ENCODE data around the gene CSNK1G1. TPM values are rescaled to one million over a fixed set of nuclear protein-coding genes. Genes with fewer than 3 reads are reported as not detected.
"Not testable (repeated sequence)": the region's sequence is repeated elsewhere in the genome, so short reads cannot be mapped to it uniquely, and the experiment has no call there.

CSNK1G1 gene
- total RNA-seq, 1 experiment from 2014 or later: 15.7 TPM

DNA sequence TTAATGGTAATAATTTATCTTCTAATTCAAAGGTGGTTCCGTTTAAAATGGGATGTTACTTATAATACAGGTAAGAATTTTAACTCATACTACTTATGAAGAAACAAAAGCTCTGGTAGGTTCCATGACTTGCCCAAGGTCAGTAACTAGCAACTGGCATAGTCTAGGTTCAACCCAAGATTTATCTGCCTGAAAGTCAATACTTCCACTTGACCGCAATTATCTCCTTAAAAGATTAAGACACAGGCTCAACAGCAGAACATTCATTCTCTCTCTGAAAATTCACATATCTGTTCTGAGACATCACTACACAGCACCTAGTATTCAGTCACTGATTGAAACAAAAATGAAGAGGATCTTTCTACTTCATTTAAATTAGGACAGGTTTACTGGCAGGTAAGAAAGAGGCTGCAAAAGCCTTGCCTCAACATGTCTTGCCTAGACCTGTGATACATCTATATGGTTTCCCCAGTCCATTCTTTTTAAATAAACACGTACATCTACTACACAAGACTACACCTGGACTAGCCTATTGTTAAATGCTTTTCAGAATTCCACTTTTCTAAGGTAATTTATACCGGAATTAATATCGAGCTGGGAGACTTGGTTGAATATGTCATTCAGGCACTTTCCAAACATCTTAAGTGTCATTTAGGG, 1.2 kb downstream of the CSNK1G1 start:
- in situ Hi-C loops (cut with HindIII; ENCODE audit: low sequenced_read_pairs): loop anchor here (5.0 kb wide), 1 partner anchor 173 kb away; no protein-coding TSS in a partner anchor
- no peak for DNase-seq (ENCODE audit: low spot score)

DNA sequence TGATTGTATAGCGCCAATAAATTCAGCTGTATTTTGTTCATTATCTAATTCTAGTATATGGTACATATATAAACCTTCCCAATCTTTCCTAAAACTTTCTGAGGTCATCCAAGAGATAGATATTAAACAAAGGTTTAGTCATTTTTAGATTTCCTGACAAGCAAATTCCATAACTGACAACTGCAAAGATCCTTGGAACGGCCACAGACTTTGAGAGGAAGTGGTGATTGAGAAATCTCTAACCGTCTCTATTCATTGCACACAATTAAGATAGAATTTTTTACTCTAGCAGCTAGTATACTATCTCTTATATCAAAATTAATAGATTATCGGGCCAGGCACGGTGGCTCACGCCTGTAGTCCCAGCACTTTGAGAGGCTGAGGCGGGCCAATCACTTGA, 4.7 kb downstream of the CSNK1G1 start:
- no peak for DNase-seq (ENCODE audit: low spot score)
- in situ Hi-C loops (cut with HindIII; ENCODE audit: low sequenced_read_pairs): loop anchor here (5.0 kb wide), 1 partner anchor 169 kb away; no protein-coding TSS in a partner anchor

- no peak for DNase-seq (ENCODE audit: low spot score)
- in situ Hi-C loops (cut with HindIII; ENCODE audit: low sequenced_read_pairs): no loop called here
Observed at GRCh38 chr15:64349375-64349774, 6.6 kb downstream of the CSNK1G1 start.

DNA sequence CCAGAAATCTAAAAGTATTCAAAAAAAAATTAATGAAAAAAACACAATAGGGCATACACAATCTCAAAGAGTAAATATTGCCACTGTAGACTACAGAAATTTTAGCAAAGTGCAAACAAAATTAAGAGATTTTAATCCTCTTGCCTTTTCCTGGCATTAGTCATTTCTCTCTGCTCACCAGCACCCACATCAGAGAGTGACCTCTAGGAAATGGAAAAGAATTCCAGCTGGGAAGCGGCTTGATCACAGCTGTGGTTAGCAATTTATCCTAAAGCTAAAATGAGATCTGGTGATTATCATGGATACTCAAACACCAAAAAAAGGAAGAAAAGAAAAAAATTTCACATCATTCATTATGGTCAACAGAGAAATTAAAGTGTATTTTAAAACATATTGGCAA, 7.5 kb downstream of the CSNK1G1 start:
- DNase-seq (ENCODE audit: low spot score): no peak
- in situ Hi-C loops (cut with HindIII; ENCODE audit: low sequenced_read_pairs): no loop called here

DNA sequence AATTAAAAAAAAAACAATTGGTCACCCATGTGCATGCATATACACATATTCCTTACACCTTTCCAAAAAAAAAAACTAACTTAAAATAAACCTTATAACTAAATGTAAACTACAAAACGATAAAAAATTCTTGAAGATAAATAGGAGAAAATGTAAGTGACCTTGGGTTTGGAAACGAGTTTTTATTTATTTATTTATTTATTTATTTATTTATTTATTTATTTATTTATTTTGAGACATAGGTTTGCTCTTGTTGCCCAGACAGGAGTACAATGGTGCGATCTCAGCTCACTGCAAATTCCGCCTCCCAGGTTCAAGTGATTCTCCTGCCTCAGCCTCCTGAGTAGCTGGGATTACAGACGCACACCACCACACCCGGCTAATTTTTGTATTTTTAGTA, 9.7 kb downstream of the CSNK1G1 start:
- DNase-seq (ENCODE audit: low spot score); in situ Hi-C loops (cut with HindIII; ENCODE audit: low sequenced_read_pairs): not testable (repeated sequence)

DNA sequence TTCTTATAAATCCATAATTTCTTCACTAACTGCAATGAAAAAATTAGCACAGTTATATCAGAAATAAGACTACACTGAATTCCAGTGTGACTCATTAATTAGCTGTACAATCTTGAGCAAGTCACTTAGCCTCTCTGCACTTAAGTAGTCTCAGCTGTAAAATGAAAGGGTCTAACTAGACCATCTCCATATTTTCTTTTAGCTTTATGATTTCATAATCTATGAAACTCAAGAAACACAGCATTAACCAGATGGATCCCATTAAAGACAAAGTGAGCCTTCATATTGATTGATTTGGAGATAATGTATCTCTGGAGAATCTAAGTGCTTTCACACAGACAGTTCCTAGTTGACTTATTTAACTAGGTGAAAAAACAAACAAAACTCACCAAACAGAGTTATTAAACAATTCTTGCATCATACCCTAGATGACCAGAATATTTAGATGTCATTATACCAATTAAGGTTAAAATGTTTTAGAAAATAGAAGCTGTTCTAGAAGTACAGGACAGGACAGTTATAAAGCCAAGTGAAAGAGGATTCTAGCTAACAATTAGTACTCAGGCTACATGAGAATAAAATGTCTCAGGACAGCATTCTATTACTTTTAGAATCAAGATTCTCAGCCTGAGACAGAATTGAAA, 11.2 kb downstream of the CSNK1G1 start:
- in situ Hi-C loops (cut with HindIII; ENCODE audit: low sequenced_read_pairs): no loop called here

DNA sequence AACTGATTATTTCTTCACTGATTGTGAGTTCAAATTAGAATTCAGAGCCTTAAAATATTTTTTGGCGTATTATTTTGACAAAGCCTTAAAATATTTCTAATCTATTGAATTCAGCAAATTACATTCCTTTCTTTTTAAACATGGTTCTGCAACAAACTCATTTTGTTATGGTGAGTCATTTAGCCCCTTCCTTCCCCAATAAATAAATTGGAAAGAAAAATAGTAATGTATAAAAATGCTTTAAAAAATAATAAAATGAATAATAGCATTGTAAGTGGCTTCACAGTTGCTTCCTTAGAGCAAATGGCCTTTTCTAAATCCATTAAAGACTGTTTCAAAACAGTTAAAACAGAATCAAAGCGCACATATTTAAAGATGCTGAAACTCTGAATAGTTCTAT, 12.1 kb downstream of the CSNK1G1 start:
- no peak for DNase-seq (ENCODE audit: low spot score)
- in situ Hi-C loops (cut with HindIII; ENCODE audit: low sequenced_read_pairs): no loop called here

More for the DNA sequence above, 11.2 kb downstream of the CSNK1G1 start:
- no peak for DNase-seq (ENCODE audit: low spot score)

GRCh38 chr15:64343222-64343621, 12.8 kb downstream of the CSNK1G1 start:
- DNase-seq (ENCODE audit: low spot score): no peak
- in situ Hi-C loops (cut with HindIII; ENCODE audit: low sequenced_read_pairs): no loop called here

DNA sequence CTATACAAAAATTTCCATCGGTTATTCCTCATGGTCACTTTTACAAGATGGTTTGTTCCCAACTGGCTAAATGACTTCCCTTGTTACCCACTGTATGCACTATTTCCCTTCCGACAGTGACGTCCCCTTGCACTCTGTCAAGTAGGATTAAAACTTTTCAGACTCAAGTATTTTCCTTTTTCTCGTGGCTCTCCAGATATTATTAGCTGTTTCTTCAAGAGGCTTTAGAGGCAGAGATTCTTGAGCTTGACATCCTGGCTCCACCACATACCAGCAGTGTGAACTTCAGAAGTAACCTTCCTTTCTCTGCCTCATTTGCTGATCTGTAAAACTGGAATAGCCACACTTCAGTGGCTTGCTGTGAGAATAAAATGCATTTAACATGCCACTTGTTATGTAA, 14.0 kb downstream of the CSNK1G1 start:
- DNase-seq (ENCODE audit: low spot score): no peak
- in situ Hi-C loops (cut with HindIII; ENCODE audit: low sequenced_read_pairs): no loop called here

GRCh38 chr15:64340355-64340754, 15.6 kb downstream of the CSNK1G1 start:
- in situ Hi-C loops (cut with HindIII; ENCODE audit: low sequenced_read_pairs): no loop called here
- DNase-seq (ENCODE audit: low spot score): no peak

DNA sequence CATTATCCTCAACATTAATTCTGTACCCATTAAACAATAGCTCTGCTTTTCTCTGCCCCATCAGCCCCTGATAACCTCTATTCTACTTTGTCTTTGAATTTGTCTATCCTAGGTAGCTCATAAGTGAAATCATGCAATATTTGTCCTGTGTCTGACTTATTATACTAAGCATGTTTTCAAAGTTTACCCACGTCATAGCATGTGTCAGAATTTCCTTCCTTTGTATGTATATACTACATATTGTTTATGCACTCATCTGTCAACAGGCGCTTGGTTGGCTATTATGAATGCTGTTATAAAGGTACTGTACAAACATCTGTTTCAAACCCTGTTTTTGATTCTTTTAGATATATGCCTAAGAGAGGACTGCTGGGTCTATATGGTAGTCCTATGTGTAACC, 18.2 kb downstream of the CSNK1G1 start:
- no peak for DNase-seq (ENCODE audit: low spot score)
- in situ Hi-C loops (cut with HindIII; ENCODE audit: low sequenced_read_pairs): no loop called here

DNA sequence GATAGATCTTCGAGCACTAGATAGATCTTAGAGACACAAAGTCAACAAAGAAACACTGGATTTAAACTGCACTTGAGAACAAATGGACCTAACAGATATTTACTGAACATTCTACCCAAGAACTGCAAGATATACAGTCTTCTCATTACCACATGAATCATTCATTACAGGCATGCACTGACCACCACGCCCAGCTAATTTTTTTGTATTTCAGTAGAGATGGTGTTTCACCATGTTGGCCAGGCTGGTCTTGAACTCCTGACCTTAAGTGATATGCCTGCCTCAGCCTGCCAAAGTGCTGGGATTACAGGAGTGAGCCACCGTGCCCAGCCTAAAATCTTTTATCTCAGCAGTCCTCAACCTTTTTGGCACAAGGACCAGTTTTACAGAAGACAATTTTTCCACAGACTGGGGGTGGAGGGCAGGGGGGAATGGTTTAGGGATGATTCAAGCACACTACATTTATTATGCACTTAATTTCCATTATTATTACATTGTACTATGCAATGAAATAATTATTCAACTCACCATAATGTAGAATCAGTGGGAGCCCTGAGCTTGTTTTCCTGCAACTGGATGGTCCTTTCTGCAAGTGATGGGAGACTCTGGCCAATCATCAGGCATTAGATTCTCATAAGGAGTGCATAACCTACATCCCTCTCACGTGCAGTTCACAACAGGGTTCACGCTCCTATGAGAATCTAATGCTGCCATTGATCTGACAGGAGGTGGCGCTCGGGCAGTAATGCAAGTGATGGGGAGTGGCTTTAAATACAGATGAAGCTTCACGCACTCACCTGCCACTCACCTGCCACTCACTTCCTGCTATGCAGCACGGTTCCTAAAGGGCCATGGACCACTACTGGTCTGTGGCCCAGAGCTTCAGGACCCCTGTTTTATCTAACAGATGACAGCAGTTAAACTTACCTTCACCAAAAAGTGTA, 21.7 kb downstream of the CSNK1G1 start:
- in situ Hi-C loops (cut with HindIII; ENCODE audit: low sequenced_read_pairs): no loop called here
- no peak for DNase-seq (ENCODE audit: low spot score)

- in situ Hi-C loops (cut with HindIII; ENCODE audit: low sequenced_read_pairs): no loop called here
Observed at GRCh38 chr15:64333516-64333915, 22.5 kb downstream of the CSNK1G1 start.

GRCh38 chr15:64331668-64332067, 24.3 kb downstream of the CSNK1G1 start:
- in situ Hi-C loops (cut with HindIII; ENCODE audit: low sequenced_read_pairs); DNase-seq (ENCODE audit: low spot score): not testable (repeated sequence)

More at GRCh38 chr15:64333516-64333915, 22.5 kb downstream of the CSNK1G1 start:
- DNase-seq (ENCODE audit: low spot score): no peak

- DNase-seq (ENCODE audit: low spot score); in situ Hi-C loops (cut with HindIII; ENCODE audit: low sequenced_read_pairs): not testable (repeated sequence)
Observed at GRCh38 chr15:64326975-64327374, 29.0 kb downstream of the CSNK1G1 start.

DNA sequence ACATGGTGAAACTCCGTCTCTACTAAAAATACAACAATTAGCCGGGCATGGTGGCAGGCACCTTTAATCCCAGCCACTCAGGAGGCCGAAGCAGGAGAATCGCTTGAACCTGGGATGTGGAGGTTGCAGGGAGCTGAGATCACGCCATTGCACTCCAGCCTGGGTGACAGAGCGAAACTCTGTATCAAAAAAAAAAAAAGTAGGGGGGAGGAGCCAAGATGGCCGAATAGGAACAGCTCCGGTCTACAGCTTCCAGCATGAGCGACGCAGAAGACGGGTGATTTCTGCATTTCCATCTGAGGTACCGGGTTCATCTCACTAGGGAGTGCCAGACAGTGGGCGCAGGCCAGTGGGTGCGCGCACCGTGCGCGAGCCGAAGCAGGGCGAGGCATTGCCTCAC, 29.5 kb downstream of the CSNK1G1 start:
- DNase-seq (ENCODE audit: low spot score); in situ Hi-C loops (cut with HindIII; ENCODE audit: low sequenced_read_pairs): not testable (repeated sequence)

DNA sequence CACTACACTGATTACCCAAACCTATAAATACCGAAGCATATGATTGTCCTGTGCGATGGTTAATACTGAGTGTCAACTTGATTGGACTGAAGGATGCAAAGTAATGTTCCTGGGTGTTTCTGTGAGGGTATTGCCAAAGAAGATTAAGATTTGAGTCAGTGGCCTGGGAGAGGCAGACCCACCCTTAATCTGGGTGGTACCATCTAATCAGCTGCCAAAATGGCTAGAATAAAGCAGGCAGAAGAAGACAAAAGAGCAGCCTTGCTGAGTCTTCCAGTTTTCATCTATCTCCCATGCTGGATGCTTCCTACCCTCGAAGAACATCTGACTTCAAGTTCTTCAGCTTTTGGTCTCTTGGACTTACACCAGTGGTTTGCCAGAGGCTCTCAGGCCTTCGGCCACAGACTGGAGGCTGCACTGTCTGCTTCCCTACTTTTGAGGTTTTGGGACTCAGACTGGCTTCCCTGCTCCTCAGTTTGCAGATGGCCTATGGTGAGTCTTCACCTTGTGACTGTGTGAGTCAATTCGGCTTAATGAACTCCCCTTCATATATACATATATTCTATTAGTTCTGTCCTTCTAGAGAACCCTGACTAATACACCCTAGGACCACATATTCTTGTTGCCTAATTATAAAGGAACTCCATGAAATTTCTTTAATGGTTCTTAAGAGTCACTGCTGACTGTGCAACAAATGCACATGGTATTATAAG, 31.7 kb downstream of the CSNK1G1 start:
- in situ Hi-C loops (cut with HindIII; ENCODE audit: low sequenced_read_pairs): no loop called here
- DNase-seq (ENCODE audit: low spot score): no peak

- in situ Hi-C loops (cut with HindIII; ENCODE audit: low sequenced_read_pairs): no loop called here
- peak; percentile 20 for DNase-seq (ENCODE audit: low spot score)
Observed at GRCh38 chr15:64315216-64315615, 40.8 kb downstream of the CSNK1G1 start.

GRCh38 chr15:64314456-64314855, 41.5 kb downstream of the CSNK1G1 start:
- in situ Hi-C loops (cut with HindIII; ENCODE audit: low sequenced_read_pairs): no loop called here
- DNase-seq (ENCODE audit: low spot score): no peak
